G401.6 (cell line): ENCODE results near the gene TEX14.
A peak's percentile ranks its signal among the peaks of the same experiment; 100 is the strongest.
"Not testable (repeated sequence)": the region's sequence is repeated elsewhere in the genome, so short reads cannot be mapped to it uniquely, and the experiment has no call there.

Experiments used
- FAIRE-seq: peaks from 2 replicates; lab custom pipeline; 2012; peaks lifted over from hg19 to GRCh38; lab: Jason Lieb, UNC

Gene TEX14

GRCh38 chr17:58606934-58607333 lies 84.9 kb downstream of the TEX14 start:
- no peak for FAIRE-seq

GRCh38 chr17:58605986-58606385 lies 85.9 kb downstream of the TEX14 start:
- FAIRE-seq = no peak

DNA sequence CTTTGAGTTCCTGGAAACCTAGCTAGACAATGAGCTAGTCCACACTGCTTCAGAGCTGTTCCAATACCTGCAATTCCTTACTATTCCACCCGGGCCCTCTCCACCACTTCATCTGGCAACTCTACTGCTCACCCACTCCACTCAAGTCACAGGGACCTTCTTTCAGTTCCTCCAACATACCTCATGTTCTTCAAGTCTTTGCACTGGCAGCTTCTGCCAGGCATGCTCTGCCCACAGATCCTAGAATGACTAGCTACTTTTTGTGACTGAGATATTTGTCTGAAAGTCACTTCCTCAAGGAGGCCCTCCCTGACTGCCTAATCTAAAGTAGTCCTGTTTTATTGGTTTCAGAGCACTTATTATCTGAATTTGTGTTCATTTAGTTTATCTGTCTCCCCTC lies 86.4 kb downstream of the TEX14 start:
- no peak for FAIRE-seq

DNA sequence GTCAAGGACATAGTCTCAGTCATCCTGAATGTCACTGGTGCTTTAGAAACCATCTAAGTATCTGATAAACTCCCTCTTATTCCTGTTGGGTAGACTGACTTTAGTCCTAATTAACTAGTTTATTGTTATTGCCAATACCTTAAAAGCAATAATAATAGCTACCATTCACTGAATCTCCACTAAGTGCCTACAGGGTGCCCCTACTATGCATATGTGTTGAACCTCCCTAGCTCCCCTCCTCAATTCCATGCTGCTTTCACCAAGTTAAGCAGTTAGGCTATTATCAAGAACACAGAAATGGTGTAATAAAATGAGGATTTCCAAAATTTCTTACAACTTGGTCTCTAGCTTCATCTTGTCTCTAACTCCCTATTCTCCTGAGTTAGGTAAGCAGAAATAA lies 89.9 kb downstream of the TEX14 start:
- no peak for FAIRE-seq

DNA sequence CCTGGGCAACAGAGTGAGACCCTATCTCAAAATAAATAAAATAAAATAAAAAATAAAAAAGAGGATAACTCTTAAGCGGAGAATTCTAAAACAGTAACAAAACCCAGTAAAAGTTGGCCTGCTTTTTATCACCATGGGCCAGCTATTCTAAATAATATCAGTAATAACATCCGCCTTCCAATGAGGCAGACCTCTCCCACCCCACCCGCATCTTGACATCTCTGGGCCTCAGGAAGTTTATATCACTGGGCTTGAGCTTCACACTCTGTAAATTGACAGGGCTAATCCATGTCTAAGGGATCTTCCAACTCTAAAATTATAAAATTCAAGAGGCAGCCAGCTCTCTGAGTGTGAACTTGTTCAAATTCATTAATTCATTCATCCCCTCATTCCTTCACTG lies 94.5 kb downstream of the TEX14 start:
- FAIRE-seq = no peak

DNA sequence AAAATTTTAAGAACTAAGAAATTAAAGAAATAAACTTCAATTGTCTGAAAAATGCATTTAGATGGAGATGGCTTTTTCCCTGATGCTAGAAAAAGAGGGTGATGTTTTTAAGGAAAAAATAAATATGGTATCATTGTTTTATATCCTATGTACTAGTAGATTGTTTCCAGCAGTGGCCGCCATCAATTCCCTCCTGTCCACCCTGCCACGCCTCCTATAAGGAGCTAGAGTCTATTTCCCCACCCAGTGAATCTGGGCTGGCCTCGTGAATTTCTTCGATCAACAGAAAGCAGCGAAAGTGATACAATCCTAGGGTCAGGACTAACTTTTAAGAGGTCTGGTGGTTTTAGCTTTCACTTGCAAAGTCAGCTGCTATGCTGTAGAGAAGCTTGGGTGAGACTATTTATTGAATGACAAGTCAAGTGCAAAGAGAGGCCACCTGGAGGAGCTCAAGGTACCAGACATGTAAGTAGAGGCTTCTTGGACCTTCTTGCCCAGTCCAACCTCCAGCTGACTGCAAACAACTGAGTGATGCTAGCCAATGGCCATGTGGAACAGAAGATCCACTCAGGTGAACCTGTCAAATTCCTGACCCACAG lies 96.6 kb downstream of the TEX14 start:
- FAIRE-seq = no peak

DNA sequence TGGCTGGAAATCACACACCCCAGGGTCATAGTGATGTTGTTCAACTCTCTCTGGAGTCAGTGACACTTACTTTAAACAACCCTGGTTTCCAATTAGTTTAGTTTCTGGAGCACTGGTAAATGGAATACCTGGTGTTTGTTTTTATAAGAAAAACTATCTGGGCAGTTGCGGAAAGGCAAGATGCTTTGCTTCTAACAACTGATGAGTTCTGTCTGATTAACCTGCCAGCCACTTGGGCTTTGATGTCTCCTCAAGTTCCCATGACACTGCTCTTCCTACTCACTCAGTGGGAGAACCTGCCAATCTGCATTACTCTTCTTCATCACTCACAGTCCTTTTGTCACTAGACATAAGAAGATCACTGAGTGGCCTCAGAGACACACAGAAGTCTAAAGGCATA lies 98.7 kb downstream of the TEX14 start:
- no peak for FAIRE-seq

GRCh38 chr17:58591455-58591854 lies 100.4 kb downstream of the TEX14 start:
- FAIRE-seq = peak; percentile 40

DNA sequence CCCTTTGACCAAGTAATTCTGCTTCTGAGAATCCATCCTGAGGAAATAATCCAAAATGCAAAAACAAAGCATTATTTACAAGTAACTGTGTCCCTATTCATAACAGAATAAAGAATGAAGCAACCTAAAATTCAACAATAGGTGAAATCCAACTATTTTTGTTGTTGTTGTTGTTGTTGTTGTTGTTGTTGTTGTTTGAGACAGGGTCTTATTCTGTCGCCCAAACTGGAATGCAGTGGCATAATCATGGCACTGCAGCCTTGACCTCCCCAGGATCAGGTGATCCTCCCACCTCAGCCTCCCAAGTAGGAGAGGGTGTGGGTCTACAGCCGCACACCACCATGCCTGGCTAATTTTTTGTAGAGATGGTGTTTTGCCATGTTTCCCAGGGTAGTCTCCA lies 101.5 kb downstream of the TEX14 start:
- no peak for FAIRE-seq

DNA sequence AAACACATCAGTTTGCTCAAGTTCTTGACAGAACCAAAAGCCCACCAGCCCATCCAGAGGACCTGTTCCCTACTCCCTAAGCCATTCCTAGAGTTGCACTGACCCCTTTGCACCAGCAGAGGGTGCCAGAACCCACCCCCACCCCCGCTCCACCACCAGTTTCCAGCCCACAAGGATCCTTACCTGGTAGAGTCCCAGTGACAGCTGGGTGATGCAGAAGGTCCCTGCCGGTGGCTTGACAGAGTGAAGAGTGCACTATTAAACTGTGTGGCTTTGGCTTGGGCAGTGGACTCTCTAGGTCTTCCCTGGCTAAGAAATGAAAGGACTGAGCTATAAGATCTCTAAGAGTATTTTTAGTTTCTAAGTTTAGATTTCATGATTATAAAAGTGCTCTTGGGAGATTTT lies 104.1 kb downstream of the TEX14 start:
- no peak for FAIRE-seq

GRCh38 chr17:58586009-58586644 lies 105.7 kb downstream of the TEX14 start:
- FAIRE-seq = no peak

DNA sequence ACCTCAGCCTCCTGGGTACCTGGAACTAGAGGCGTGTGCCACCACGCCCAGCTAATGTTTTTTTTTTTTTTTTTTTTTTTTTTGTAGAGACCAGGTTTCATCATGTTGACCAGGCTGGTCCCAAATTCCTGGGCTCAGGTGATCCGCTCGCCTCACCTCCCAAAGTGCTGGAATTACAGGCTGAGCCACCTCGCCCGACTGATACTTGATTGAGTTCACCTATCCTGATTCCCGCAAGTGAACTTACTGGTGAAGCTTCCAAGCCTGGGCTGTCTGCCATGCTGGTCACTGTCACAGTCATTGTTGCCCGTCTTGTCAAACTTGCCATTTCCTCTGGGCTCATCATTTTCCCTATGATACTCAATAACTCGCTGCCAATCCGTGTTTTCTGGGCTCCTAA lies 106.3 kb downstream of the TEX14 start:
- FAIRE-seq = no peak

DNA sequence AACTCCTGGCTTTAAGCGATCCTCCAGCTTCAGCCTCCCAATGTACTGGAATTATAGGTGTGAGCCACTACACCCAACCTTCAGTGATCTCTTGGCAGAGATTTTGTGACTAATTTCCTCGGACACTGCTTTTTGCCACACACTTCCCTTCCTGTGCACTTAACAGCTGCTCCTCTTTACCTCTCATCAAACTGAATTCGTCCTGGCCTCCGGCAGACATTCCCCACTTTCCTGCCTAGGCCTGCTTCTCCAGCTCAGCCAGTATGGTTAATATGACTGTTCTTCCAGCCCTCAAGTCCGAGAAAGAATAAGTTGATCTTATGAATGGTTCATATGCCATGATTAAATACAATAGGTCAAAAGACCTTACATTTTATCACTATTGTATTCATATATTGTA lies 108.4 kb downstream of the TEX14 start:
- no peak for FAIRE-seq

GRCh38 chr17:58582718-58583117 lies 109.1 kb downstream of the TEX14 start:
- not testable (repeated sequence) for FAIRE-seq

DNA sequence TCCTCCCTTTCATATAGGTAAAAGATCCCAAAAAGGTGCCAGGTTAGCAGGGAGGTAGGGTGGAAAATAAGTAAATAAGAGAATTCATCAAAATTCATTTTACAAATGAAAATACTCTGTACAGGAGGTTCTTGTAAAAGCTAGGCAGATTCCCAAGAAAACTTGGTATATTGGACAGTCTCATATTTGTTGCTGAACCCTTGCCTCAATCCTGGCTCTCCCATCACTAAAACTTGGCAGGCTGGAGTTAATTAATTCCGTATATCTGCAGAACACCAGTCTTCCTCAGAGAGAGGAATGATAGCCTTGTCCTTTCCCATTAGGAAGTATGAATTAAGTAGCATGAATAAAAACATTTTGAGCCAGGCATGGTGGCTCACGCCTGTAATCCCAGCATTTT lies 111.2 kb downstream of the TEX14 start:
- no peak for FAIRE-seq

GRCh38 chr17:58577696-58578095 lies 114.1 kb downstream of the TEX14 start:
- peak; percentile 78 for FAIRE-seq

DNA sequence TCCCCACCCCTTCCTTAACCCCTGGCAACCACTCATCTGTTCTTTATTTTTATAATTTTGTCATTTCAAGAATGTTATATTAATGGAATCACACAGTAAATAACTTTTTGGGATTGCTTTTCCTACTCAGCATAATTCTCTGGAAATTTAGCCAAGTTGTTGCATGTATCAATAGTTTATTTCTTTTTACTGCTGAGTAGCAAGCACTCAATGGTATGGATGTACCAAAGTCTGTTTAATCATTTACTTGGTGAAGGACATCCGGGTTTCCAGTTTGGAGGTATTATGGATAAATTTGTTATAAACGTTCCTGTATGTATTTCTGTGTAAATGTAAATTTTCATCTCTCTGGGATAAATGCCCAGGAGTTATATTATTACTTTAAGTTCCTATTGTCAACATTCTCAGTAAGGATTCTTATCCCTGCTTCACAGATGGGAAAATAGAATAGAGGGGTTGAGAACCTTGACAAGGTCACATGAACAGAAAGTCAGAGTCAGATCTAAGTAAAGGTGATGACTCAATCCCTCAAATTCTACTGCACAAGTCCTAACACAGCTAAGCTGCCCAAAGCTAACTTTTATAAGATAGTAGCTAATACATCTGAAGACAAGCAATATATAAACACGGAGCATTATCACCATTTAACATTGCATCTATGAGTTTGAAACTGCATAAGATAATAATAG lies 115.0 kb downstream of the TEX14 start:
- FAIRE-seq = no peak

DNA sequence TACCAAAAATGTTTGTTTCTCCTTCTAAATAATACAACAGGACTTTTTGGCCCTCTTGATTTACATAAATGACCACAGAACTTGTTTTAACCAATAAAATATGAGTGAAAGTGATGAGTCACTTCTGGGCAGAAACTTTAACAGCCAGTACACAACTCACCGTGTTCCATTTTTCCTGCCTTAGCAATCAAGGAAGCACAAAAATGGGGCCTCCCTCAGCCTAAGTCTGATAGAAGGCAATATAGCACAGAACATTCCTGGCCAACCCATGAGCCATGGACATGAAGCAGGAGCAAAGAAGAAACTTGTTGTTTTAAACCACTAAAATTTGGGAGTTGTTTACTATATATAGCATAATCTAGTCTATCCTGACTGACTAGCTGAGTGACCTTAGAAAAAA lies 116.3 kb downstream of the TEX14 start:
- FAIRE-seq = no peak

- FAIRE-seq = no peak
Measured at GRCh38 chr17:58574025-58574424, 117.8 kb downstream of the TEX14 start.

GRCh38 chr17:58572846-58573245 lies 119.0 kb downstream of the TEX14 start:
- no peak for FAIRE-seq

DNA sequence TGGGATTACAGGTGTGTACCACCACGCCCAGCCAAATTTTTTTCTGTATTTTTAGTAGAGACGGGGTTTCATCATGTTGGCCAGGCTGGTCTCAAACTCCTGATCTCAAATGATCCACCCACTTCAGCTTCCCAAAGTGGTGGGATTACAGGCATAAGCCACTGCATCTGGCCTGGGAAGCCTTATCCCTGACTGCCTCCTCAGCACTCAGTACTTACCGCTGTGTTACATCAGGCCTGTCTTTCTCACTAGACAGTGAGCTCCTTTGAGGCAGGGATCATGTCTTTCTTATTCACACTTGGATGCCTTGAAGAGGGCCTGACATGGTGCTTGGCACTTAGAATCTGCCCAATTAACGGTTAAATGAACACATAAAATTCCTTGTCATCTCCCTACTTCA lies 121.1 kb downstream of the TEX14 start:
- FAIRE-seq = no peak

GRCh38 chr17:58569196-58569595 lies 122.6 kb downstream of the TEX14 start:
- no peak for FAIRE-seq

- no peak for FAIRE-seq
Measured at GRCh38 chr17:58568044-58568799, 123.6 kb downstream of the TEX14 start.
